GM12865 (cell line): ENCODE measurements around the gene ARAP1.

Experiments
- DNase-seq: peaks from one replicate; pipeline ENCODE4 v3.0.0; 2010; ENCODE audit warnings: low read depth
- H3K4me3 ChIP-seq: 2 replicates; pipeline ENCODE4 v1.5.1; 2011; ENCODE audit warnings: mild to moderate bottlenecking, low read depth, low read length, control low read depth
- CTCF ChIP-seq: IDR thresholded peaks from 2 replicates; pipeline ENCODE4 v1.5.1; 2011; ENCODE audit warnings: low read length, control low read depth, low read depth, inconsistent platforms; ENCODE audit not compliant: insufficient read depth; ENCODE audit errors: missing control alignments

The ARAP1 gene

GRCh38 chr11:72759468-72759985, 7.3 kb upstream of the ARAP1 start:
- no peak for DNase-seq
- no peak for TF ChIP-seq CTCF
- no peak overlapping the region for H3K4me3 ChIP-seq

- no peak for TF ChIP-seq CTCF
- no peak for DNase-seq
- H3K4me3 ChIP-seq: no peak overlapping the region
Measured at GRCh38 chr11:72758690-72759389, 6.6 kb upstream of the ARAP1 start.

DNA sequence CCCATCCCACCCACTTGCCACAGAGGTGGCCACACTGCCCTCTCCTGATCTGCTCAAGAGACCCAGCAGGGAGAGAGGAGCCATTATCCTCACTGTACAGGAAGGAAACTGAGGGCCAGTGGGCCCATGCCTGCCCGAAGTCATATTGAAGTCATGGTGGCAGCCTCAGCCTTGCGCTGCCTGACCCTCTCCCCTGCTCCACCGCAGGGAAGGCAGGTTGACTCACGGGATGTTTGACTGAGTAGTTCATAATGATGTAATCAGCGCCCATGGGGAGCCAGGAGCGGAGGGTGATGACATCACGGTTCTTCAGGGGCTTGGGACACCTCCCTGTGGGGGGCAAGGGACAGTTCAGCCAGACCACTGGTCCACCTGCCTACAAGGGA, 6.1 kb upstream of the ARAP1 start:
- no peak for TF ChIP-seq CTCF
- no peak for DNase-seq
- no peak overlapping the region for H3K4me3 ChIP-seq

GRCh38 chr11:72755713-72756285, 3.6 kb upstream of the ARAP1 start:
- no peak overlapping the region for H3K4me3 ChIP-seq
- TF ChIP-seq CTCF: no peak
- DNase-seq: no peak

DNA sequence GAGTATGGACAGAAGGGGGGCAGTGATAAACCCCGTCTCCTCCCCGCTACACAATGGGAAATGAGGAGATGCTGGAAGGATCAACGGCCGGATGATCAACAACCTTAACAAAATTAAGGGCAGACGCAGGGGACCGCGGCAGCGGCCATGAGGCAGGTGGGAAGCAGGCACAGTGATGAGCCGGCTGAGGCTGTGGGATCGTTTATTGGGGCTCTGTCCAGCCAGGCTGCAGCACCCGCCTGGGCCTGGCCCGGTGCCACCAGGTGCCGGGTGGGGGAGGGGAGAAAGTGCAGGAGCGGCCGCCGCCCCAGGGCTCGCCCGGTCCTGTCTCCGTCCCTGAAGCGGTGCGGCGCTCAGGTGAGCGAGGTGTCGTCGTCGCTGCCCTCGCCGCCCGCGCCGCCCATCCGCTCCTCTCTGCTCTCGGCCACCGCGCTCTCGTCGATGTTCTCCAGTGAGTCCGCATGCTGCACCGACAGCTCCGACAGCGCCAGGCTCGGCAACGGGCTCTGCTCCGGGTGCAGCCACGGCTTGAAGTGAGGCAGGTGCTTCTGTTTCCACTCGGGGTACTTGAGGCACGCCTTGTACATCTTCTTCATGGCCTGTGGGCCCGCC, 2.4 kb upstream of the ARAP1 start:
- no peak overlapping the region for H3K4me3 ChIP-seq
- no peak for DNase-seq
- no peak for TF ChIP-seq CTCF

DNA sequence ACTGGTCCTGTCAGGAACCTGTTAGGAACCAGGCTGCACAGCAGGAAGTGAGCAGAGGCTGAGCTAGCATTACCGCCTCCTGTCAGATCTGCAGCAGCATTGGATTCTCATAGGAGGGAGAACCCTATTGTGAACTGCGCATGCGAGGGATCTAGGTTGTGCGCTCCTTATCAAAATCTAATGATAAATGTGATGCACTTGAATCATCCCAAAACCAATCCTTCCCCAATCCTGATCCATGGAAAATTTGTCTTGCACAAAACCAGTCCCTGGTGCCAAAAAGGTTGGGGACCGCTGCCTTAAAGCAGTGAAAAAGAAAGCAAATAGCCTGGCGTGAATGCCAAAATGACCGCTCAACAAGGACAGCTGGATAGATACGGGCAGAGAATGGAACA, 1.9 kb upstream of the ARAP1 start:
- no peak for DNase-seq
- no peak overlapping the region for H3K4me3 ChIP-seq
- no peak for TF ChIP-seq CTCF
